Measurements from ENCODE around the gene PIGZ.
A peak's percentile ranks its signal among the peaks of the same experiment; 100 is the strongest.

The PIGZ gene

GRCh38 chr3:196968233-196969133 is at the start of gene PIGZ:
Gene PIGZ, minus strand, starts transcription at chr3:196968833. Its CDS starts 16,802 bp downstream, at chr3:196952031.
- no peak for DNase-seq (ENCODE audit: low read depth, low spot score)
- Histone ChIP-seq H3K9me3 (ENCODE audit: low read depth, low read length) (no peaks in the 10 kb centered on the region), H3K27ac (no peak within 1 kb of the TSS), H3K9ac (ENCODE audit: insufficient read length) (peak within 1 kb of the TSS; percentile 72), H3K36me3 (ENCODE audit: insufficient read depth, low read length) (no peaks in the 10 kb centered on the region), H3K4me3 (peak within 1 kb of the TSS; percentile 98)
- TF ChIP-seq FOXP2 (optimal IDR thresholded peaks at IDR 0.05; ENCODE audit: control extremely low read depth, extremely low read length, insufficient read depth) (no peak), EZH2 (IDR thresholded peaks at IDR 0.05) (no peak), POLR2AphosphoS5 (IDR thresholded peaks at IDR 0.05; ENCODE audit: borderline replicate concordance, low read depth, low read length) (no peak)

GRCh38 chr3:197017003-197017402 is 48.4 kb upstream of the PIGZ start:
- H3K4me3 ChIP-seq = no peak overlapping the region
- no peaks in the 10 kb centered on the region; the same call in 1 of the 2 replicates for H3K9me3 ChIP-seq (ENCODE audit: low read depth, low read length)
- H3K9ac ChIP-seq (ENCODE audit: insufficient read length) = no peak overlapping the region
- H3K27ac ChIP-seq = no peak overlapping the region
- H3K36me3 ChIP-seq (ENCODE audit: insufficient read depth, low read length) = no peaks in the 10 kb centered on the region
- TF ChIP-seq EZH2 (IDR thresholded peaks at IDR 0.05) (no peak), FOXP2 (optimal IDR thresholded peaks at IDR 0.05; ENCODE audit: control extremely low read depth, extremely low read length, insufficient read depth) (no peak)
- DNase-seq (ENCODE audit: low read depth, low spot score) = no peak

- no peak overlapping the region for H3K9ac ChIP-seq (ENCODE audit: insufficient read length)
- no peak for TF ChIP-seq POLR2AphosphoS5 (IDR thresholded peaks at IDR 0.05; ENCODE audit: borderline replicate concordance, low read depth, low read length)
- H3K36me3 ChIP-seq (ENCODE audit: insufficient read depth, low read length) = no peaks in the 10 kb centered on the region
- no peak for DNase-seq (ENCODE audit: low read depth, low spot score)
- H3K27ac ChIP-seq = no peak overlapping the region
- H3K4me3 ChIP-seq = no peak overlapping the region
- no peaks in the 10 kb centered on the region; the same call in 1 of the 2 replicates for H3K9me3 ChIP-seq (ENCODE audit: low read depth, low read length)
Observed at GRCh38 chr3:197015790-197016736, 47.4 kb upstream of the PIGZ start.

GRCh38 chr3:197014942-197015575 is 46.4 kb upstream of the PIGZ start:
- H3K27ac ChIP-seq = no peak overlapping the region
- TF ChIP-seq EZH2 (IDR thresholded peaks at IDR 0.05) (no peak), FOXP2 (optimal IDR thresholded peaks at IDR 0.05; ENCODE audit: control extremely low read depth, extremely low read length, insufficient read depth) (no peak), POLR2AphosphoS5 (IDR thresholded peaks at IDR 0.05; ENCODE audit: borderline replicate concordance, low read depth, low read length) (no peak)
- no peaks in the 10 kb centered on the region for H3K36me3 ChIP-seq (ENCODE audit: insufficient read depth, low read length)
- H3K9me3 ChIP-seq (ENCODE audit: low read depth, low read length) = no peaks in the 10 kb centered on the region; the same call in 1 of the 2 replicates
- H3K4me3 ChIP-seq = no peak overlapping the region
- no peak for DNase-seq (ENCODE audit: low read depth, low spot score)
- no peak overlapping the region for H3K9ac ChIP-seq (ENCODE audit: insufficient read length)

- H3K36me3 ChIP-seq (ENCODE audit: insufficient read depth, low read length) = no peaks in the 10 kb centered on the region
- H3K9me3 ChIP-seq (ENCODE audit: low read depth, low read length) = no peaks in the 10 kb centered on the region; the same call in 1 of the 2 replicates
Observed at GRCh38 chr3:197014024-197014423, 45.4 kb upstream of the PIGZ start.

GRCh38 chr3:197012540-197012883 is 43.9 kb upstream of the PIGZ start:
- Histone ChIP-seq H3K9ac (ENCODE audit: insufficient read length) (no peak overlapping the region), H3K9me3 (ENCODE audit: low read depth, low read length) (no peaks in the 10 kb centered on the region; the same call in 1 of the 2 replicates), H3K36me3 (ENCODE audit: insufficient read depth, low read length) (no peaks in the 10 kb centered on the region), H3K4me3 (no peak overlapping the region), H3K27ac (0 out of 2 replicates have a peak overlapping the region, but pooled peaks have one; percentile 15)
- TF ChIP-seq POLR2AphosphoS5 (IDR thresholded peaks at IDR 0.05; ENCODE audit: borderline replicate concordance, low read depth, low read length) (no peak), EZH2 (IDR thresholded peaks at IDR 0.05) (no peak), FOXP2 (optimal IDR thresholded peaks at IDR 0.05; ENCODE audit: control extremely low read depth, extremely low read length, insufficient read depth) (no peak)
- no peak for DNase-seq (ENCODE audit: low read depth, low spot score)

More at GRCh38 chr3:197014024-197014423, 45.4 kb upstream of the PIGZ start:
- H3K27ac ChIP-seq = no peak overlapping the region
- DNase-seq (ENCODE audit: low read depth, low spot score) = no peak
- H3K4me3 ChIP-seq = no peak overlapping the region
- no peak for TF ChIP-seq POLR2AphosphoS5 (IDR thresholded peaks at IDR 0.05; ENCODE audit: borderline replicate concordance, low read depth, low read length)
- no peak for TF ChIP-seq FOXP2 (optimal IDR thresholded peaks at IDR 0.05; ENCODE audit: control extremely low read depth, extremely low read length, insufficient read depth)
- TF ChIP-seq EZH2 (IDR thresholded peaks at IDR 0.05) = no peak
- H3K9ac ChIP-seq (ENCODE audit: insufficient read length) = no peak overlapping the region

GRCh38 chr3:197011780-197012539 is 43.3 kb upstream of the PIGZ start:
- Histone ChIP-seq H3K36me3 (ENCODE audit: insufficient read depth, low read length) (no peaks in the 10 kb centered on the region), H3K9me3 (ENCODE audit: low read depth, low read length) (no peaks in the 10 kb centered on the region; the same call in 1 of the 2 replicates), H3K27ac (no peak overlapping the region), H3K9ac (ENCODE audit: insufficient read length) (peak overlapping the region; percentile 3), H3K4me3 (no peak overlapping the region)
- no peak for TF ChIP-seq FOXP2 (optimal IDR thresholded peaks at IDR 0.05; ENCODE audit: control extremely low read depth, extremely low read length, insufficient read depth)
- no peak for TF ChIP-seq POLR2AphosphoS5 (IDR thresholded peaks at IDR 0.05; ENCODE audit: borderline replicate concordance, low read depth, low read length)
- TF ChIP-seq EZH2 (IDR thresholded peaks at IDR 0.05) = no peak
- no peak for DNase-seq (ENCODE audit: low read depth, low spot score)
